ENCODE results near the gene QSER1. TPM values are rescaled to one million over a fixed set of nuclear protein-coding genes. Genes with fewer than 3 reads are reported as not detected.

The QSER1 gene
- total RNA-seq, 4 donors from 2014 or later = 17.2 to 79.4 (median 43.8) TPM

DNA sequence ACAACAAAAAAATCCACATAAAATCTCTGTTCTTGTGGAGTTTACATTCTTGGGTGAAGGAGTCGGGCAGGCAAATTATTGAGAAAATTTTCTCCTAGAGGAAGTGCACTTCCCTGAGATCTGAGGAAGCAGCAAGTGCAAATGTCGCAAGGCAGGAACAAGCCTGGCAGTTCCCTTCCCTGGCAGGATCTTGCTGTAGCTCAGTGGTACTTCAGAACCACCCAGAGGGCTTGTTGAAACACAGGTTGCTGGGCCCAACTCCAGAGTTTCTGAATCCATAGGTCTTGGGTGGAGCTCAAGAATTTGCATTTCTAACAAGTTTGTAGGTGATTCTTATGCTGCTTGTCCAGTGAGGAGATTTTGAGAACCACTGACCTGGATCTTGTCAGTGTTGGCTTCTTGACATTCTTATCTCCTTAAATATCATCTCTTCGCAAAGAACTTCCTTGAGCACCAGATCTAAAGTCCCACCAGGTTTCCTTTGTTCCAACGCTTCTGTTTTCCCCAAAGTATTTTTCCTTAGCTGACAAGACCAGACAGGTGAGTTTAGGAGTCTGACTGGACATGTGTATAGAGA, 9.6 kb downstream of the QSER1 start:
- H3K36me3 ChIP-seq = no peaks in the 10 kb centered on the region
- no peak overlapping the region for H3K27ac ChIP-seq
- no peak for DNase-seq
- H3K4me1 ChIP-seq = no peaks in the 10 kb centered on the region
- H3K4me3 ChIP-seq = no peak overlapping the region
- no peaks in the 10 kb centered on the region for H3K9me3 ChIP-seq
- intact Hi-C loops (cut with DNase I; ENCODE audit: low total_unique reads) = no loop called here
- no peaks in the 10 kb centered on the region for H3K27me3 ChIP-seq
- TF ChIP-seq, protein P1, sequence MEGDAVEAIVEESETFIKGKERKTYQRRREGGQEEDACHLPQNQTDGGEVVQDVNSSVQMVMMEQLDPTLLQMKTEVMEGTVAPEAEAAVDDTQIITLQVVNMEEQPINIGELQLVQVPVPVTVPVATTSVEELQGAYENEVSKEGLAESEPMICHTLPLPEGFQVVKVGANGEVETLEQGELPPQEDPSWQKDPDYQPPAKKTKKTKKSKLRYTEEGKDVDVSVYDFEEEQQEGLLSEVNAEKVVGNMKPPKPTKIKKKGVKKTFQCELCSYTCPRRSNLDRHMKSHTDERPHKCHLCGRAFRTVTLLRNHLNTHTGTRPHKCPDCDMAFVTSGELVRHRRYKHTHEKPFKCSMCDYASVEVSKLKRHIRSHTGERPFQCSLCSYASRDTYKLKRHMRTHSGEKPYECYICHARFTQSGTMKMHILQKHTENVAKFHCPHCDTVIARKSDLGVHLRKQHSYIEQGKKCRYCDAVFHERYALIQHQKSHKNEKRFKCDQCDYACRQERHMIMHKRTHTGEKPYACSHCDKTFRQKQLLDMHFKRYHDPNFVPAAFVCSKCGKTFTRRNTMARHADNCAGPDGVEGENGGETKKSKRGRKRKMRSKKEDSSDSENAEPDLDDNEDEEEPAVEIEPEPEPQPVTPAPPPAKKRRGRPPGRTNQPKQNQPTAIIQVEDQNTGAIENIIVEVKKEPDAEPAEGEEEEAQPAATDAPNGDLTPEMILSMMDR (IDR thresholded peaks at IDR 0.05) = no peak
- no peak for TF ChIP-seq POLR2A (IDR thresholded peaks at IDR 0.05)

DNA sequence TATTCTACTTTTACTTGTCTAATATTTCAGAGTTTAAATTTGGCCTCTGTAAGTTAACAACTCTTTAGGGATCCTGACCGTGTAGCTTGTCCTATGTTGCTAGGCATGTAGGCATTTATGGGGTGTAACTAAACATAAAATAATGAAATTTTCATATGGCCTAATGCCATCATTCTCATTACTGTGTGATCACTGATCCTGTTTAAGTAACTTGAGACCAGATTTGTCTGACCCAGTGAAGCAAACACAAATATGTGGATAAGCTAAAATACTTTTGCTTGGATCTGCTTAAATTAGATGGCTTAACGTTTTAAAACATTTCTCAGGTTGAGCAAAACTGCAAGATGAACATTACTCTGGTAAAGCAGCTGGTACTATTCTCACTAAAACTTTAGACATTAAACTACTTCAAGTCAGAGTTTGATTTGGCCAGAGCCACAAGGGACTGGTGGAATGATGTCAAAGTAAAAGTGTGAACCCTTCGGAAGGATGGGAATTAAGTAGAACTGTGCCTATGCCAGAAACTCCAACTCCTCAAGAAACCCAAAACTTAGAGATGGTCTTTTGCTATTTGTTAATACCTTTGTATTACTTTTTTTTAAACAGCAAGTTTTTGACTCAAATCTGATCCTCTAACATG, 12.5 kb downstream of the QSER1 start:
- no peaks in the 10 kb centered on the region for H3K4me1 ChIP-seq
- no peak overlapping the region for H3K27ac ChIP-seq
- H3K36me3 ChIP-seq = no peaks in the 10 kb centered on the region
- H3K4me3 ChIP-seq = no peak overlapping the region
- intact Hi-C loops (cut with DNase I; ENCODE audit: low total_unique reads) = no loop called here
- no peak for DNase-seq
- TF ChIP-seq, protein P1 (IDR thresholded peaks at IDR 0.05) = no peak
- no peaks in the 10 kb centered on the region for H3K9me3 ChIP-seq
- no peaks in the 10 kb centered on the region for H3K27me3 ChIP-seq

DNA sequence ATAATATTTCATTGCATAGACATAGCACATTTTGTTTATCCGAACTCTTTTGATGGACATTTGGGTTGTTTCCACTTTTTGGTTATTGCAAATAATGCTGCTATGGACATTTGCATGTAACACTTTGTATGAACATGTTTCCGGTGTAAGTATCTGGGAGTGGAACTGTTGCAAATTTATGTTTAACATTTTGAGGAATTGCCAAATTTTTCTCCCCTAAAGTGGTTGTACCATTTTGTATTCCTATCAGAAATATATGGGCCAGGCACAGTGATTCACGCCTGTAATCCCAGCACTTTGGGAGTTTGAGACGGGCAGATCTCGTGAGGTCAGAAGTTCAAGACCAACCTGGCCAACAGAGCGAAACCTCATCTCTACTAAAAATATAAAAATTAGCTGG, 16.0 kb downstream of the QSER1 start:
- H3K4me1 ChIP-seq = no peaks in the 10 kb centered on the region
- TF ChIP-seq, protein P1 (IDR thresholded peaks at IDR 0.05) = no peak
- no peaks in the 10 kb centered on the region for H3K27me3 ChIP-seq
- intact Hi-C loops (cut with DNase I; ENCODE audit: low total_unique reads) = no loop called here
- no peaks in the 10 kb centered on the region for H3K9me3 ChIP-seq
- no peaks in the 10 kb centered on the region for H3K36me3 ChIP-seq
- H3K4me3 ChIP-seq = no peak overlapping the region
- DNase-seq = no peak
- H3K27ac ChIP-seq = no peak overlapping the region

DNA sequence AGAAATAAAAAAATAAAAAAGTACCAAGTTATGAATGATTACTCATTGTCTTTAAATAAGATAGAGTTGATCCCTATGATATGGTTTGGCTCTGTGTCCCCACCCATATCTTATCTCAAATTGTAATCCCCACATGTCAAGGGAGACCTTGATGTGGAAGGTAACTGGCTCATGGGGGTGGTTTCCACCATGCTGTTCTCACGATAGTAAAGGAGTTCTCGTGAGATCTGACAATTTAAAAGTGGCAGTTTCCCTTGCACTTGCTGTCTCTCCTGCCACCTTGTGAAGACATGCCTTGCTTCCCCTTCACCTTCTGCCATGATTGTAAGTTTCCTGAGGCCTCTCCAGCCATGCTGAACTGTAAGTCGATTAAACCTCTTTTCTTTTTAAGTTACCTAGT, 18.8 kb downstream of the QSER1 start:
- H3K9me3 ChIP-seq = no peaks in the 10 kb centered on the region
- no peak for DNase-seq
- intact Hi-C loops (cut with DNase I; ENCODE audit: low total_unique reads) = no loop called here
- no peak overlapping the region for H3K27ac ChIP-seq
- TF ChIP-seq POLR2A (IDR thresholded peaks at IDR 0.05) = no peak
- TF ChIP-seq, protein P1 (IDR thresholded peaks at IDR 0.05) = no peak
- H3K27me3 ChIP-seq = no peaks in the 10 kb centered on the region
- H3K4me3 ChIP-seq = no peak overlapping the region
- no peaks in the 10 kb centered on the region for H3K36me3 ChIP-seq
- no peaks in the 10 kb centered on the region for H3K4me1 ChIP-seq

DNA sequence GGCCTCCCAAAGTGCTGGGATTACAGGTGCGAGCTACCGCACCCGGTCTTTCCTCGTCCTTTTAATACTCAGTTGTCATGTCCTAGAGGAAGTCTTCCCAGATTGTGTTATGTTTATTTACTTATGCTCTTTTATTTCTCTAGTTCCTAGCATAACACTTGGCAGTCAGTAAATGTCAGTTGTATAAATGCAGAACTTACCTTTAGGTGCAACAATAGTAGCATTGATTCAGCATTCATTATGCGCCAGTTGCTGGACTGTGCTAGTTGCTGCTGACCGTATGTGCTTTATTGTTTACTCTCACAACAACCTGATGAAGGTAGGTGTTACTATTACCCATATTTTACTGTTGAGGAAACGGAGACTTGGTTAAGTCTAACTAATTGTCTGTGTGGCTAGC, 20.8 kb downstream of the QSER1 start:
- Histone ChIP-seq H3K4me1 (no peaks in the 10 kb centered on the region), H3K4me3 (no peak overlapping the region), H3K36me3 (no peaks in the 10 kb centered on the region), H3K27ac (no peak overlapping the region), H3K27me3 (no peaks in the 10 kb centered on the region), H3K9me3 (no peaks in the 10 kb centered on the region)
- intact Hi-C loops (cut with DNase I; ENCODE audit: low total_unique reads) = no loop called here
- TF ChIP-seq POLR2A (IDR thresholded peaks at IDR 0.05) = no peak
- TF ChIP-seq, protein P1 (IDR thresholded peaks at IDR 0.05) = no peak
- DNase-seq = no peak

Measured in uterus (tissue), 4 donors.